GM21360 (cell line): Measurements from ENCODE around the gene ACSS1.
"Not testable (repeated sequence)": the region's sequence is repeated elsewhere in the genome, so short reads cannot be mapped to it uniquely, and the experiment has no call there.

Experiments used
- ATAC-seq: cut with Tn5 transposase; IDR thresholded peaks from one replicate; pipeline ENCODE4 v1.9.1; 2021; ENCODE audit warnings: mild to moderate bottlenecking, moderate library complexity; ENCODE audit not compliant: unreplicated experiment

ACSS1 gene

DNA sequence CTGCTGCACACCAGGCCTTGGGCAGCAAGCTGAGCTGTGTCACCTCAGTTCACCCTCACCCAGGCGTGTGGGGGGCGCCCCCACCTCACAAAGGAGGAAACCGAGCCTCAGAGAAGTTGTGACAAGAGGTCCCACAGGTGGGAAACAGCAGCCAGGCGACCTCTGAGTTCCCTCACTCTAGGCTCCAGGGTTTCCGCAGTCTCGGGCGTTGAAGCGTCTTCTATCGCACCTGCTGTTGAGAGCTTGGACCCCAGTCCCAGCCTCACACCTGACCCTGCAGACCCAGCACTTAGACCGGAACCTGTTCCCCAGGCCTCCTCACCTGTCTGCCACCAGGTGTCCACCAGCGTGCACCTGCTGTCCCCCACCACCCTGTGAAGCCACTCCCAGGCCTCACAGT, 43.1 kb downstream of the ACSS1 start:
- ATAC-seq: no peak

DNA sequence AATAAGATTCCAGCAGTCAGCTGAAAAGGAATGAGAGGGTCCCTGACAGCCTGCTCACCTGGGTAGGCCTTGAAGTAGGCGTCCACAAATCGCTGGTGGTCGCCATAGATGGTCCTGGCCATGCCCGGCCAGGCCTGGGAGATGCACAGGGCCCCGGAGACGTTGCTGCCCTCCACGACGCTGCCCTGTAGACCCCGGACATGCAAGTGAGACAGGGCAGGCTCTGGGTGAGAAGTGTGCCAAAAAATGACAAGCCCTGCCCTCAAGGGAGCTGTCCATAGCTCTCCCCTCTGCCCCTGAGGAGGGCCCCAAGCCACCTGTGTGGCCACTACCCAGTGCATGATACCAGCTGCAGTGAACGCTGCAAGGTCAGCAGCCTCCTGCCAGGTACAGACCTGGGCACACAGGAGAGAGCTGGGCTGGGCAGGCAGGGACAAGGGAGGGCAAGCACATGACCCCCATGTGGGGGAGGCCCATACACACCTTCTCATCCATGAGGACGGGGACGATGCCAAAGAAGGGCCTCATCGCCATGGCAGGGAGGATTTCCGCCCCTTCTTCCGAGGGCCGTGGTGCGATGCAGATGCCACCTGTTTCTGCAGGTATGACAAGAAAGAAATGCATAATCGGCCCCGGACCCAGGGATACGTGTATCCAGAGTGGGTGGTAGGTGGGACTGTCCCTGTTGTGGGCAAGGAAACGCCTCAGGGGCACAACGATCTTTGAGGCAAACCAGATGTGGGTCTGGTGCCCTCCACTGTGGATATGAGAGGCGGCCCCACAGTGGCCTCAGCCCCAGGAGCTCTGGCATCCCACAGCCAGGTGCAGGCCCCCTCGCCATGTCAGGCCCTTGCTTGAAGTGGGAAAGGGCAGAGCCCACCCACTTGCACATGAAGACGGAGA, 44.2 kb downstream of the ACSS1 start:
- no peak for ATAC-seq

DNA sequence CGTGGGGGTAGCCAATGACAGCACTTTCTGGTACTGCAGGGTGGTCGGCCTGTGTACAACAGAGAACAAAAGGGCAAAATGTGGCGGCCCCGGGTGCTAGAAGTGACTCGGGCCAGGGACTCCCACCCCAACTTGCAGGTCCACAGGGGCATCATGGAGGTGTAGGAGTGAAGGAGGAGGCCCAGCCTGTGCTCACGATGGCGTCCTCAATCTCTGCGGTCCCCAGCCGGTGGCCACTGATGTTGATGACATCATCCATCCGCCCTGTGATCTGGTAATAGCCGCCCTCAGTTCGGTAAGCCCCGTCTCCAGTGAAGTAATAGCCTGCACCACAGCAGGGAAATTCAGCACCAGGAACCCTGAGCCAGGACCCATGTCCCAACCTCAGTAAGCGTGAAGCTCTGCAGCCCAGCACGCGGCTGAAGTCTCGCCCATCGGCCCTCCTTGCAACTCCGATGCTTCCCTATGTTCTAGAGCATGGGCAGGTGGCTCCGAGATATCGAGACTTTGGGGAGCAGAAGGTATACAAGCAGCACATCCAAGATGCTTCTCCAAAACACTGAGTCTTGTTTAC, 45.2 kb downstream of the ACSS1 start:
- no peak for ATAC-seq

GRCh38 chr20:25011831-25012241, 46.1 kb downstream of the ACSS1 start:
- no peak for ATAC-seq

DNA sequence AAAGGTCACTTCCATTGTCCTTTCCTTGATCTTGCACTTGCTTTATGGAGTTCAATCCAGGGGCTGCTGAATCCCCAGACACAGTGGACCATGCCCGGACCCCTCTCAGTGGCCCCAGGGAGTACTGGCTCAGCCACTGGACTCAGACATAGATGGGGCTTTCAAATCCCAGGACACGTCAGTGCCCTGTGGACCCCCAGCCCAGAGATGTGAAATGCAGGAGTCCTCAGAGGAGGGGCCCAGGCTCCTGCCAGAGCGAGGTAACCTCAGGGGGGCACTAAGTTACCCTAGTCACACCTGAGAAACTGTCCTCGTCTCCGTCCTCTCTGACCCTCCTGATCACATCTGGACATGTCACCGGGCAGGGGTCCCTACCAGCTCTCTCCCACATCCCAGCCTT, 46.7 kb downstream of the ACSS1 start:
- ATAC-seq: no peak

DNA sequence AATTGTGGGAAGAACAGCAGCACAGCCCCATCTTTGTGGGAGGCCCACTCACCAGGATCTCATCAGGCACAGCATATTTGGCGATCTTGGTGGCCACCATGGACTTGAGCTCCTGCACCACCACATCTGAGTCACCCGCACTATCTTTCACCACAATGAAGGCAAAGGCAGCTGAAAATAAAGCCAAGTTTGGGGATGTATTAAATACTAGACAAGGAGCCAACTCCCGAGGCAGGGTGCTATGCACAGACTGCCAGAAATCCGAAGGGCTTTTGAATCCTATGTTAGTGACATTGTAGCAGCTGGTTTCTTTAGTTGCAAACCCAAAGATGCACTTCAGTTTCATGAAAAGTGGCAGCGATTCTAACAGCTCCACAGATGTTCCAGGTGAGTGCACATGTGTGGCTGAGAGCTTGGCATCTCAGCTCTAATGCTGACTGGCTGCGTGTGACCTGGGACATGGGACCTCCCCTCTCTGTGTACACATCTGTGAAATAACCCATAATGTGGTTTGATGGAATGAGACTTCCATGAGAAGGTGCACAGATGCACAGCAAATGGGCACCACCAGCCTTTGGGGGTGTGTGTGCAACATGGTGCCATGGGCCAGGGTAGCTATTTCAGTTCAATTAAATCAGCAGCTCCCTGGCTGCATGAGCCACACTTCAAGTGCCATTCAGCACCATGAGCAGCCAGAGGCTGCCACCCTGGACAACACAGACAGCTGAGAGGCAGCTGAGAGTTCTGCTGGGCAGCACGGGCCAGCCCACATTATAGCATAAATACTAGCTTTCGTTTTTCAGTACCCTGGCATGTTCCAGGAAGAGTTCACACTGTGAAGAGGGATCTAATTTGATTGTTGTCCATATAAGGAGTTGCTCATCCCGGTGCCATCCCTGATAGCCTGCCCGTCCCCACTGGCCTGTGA, 48.5 kb downstream of the ACSS1 start:
- ATAC-seq: no peak

DNA sequence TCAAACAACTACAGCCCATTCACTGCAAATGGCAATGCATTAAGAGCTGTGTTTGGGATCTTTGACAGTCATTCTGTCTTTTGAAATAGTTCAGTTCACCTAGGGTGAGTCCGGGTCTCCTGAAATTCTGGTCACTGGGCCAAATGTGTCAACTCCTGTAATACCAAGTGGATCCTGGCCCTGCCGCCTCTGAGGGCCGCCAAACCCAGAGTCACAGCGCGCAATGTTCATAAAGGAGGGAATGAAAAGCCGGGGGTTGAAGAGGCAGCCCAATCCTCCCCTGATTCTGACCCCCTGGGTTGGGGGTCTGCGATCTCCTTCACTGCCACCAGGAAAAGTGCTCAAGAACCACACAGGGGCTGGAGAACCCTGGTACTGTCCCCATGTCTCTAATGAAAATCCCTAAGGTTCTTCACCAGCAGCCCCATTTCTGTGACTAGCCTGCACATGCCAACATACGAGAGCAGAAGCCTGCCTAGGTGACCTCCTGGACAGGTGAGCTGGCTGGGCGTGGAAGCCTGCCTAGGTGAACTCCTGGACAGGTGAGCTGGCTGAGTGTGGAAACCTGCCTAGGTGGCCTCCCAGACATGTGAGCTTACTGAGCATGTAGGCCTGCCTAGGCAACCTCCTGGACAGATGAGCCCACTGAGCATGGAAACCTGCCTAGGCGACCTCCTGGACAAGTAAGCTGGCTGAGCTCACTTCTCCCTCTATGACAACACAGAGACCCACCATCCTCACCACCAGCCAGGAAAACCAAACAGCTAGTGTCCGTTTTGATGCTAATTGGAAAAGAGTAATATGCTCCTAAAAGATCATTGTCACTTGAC, 49.3 kb downstream of the ACSS1 start:
- ATAC-seq: no peak

GRCh38 chr20:25007491-25008305, 50.2 kb downstream of the ACSS1 start:
- no peak for ATAC-seq

DNA sequence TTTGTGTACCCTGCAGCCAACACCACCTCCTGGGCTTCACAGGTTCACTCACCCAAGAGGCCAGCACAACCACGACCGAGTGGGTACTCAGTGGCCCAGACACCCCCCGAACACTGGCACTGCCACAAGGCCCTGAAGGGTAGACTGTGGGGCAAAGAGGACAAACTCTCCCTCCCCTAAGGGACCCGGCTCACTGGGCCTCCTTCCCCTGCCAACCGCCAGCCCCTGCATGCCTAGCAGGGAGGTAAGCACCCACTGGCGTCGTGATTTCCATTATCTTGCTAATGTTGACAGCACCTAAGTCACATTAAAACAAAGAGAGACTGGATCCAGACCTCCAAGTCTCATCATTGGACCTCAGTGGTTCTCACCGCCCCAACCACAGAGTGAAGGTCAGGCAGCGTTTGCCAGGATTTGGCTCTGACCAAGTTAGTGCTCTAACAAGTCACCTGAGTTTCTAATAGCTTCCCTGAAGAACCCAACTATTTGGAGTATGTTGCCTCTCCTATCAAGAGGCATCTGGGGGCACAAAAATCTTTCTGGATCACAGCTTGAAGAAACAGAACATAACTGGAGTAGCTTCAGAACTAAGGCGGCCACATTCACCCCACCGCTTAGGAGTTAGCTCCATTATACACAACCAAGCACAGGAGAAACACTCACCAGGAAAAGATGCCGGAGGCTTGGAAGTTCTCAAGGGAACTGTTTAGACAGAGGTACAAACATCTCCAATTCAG, 51.3 kb downstream of the ACSS1 start:
- no peak for ATAC-seq

DNA sequence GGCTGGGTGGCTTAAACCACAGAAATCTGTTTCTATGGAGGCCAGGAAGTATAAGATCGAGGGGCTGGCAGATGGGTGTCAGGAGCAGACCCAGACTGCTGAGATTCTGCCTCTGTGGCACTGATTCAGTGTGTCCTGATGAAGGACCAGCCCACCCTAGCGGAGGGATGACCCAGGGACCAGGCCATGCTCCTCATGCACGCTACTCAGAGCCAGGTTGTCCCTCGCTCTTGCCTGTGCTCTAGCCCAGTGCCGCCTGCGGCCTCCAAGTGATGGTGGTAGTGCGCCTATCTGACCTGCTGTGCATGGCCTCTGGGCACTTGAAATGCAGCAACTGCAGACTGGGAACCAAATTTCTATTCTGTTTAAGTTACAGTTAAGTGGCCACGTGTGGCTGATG, 52.3 kb downstream of the ACSS1 start:
- no peak for ATAC-seq

DNA sequence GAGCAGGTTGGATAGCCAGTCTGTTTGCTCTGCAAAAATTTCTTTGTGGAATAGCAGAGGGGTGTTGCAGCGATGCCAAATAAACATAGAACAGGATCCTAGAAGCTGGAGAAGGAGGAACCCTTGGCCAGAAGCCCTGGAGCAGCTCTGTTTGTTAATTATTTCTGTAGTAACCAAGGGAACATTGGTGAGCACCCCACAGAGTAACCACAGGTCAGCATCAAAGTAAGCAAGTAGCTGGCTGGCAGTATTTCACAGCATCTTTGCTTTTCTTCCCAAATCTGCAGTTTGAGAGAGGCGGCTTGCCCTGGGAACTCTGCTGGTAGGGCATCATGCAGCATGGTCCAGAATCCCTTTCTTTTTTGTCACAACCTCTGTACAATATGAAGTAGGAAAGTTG, 52.7 kb downstream of the ACSS1 start:
- ATAC-seq: no peak

GRCh38 chr20:25003002-25003401, 54.9 kb downstream of the ACSS1 start:
- ATAC-seq: no peak

GRCh38 chr20:25001323-25001722, 56.6 kb downstream of the ACSS1 start:
- not testable (repeated sequence) for ATAC-seq

DNA sequence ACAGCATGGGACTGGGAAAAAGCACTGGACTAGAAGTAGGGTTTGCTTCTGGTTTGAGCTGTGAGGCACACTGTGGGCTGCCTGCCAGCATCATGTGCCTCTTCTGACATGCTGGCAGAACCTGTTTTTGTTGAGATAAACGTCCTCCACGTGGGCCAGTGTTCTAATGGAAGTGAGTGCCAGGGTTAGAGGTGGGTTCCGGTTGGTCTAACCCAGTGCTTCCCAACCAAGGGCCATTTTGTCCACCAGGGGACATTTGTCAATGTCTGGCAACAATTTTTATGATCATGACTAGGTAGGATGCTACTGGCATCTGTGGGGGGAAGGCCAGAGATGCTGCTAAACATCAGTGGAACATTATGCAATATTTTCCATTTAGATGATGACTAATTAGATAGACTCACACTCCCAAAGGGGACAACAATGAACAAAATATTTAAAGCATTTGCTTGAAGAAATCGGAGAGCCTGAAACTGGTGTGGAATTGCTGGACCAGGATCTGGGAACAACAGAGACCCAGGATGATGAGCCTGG, 57.6 kb downstream of the ACSS1 start:
- no peak for ATAC-seq

GRCh38 chr20:24999568-24999967, 58.4 kb downstream of the ACSS1 start:
- ATAC-seq: no peak

GRCh38 chr20:24998631-24999445, 59.1 kb downstream of the ACSS1 start:
- ATAC-seq: no peak

GRCh38 chr20:24998121-24998520, 59.8 kb downstream of the ACSS1 start:
- ATAC-seq: no peak
